ENCODE measurements around the gene ZNF385B. TPM values are rescaled to one million over a fixed set of nuclear protein-coding genes. Genes with fewer than 3 reads are reported as not detected.
A peak's percentile ranks its signal among the peaks of the same experiment; 100 is the strongest.

ZNF385B gene
- polyA plus RNA-seq, 1 of the 3 experiments (the other 2 are of a cell fraction), result 0.16 TPM

- Histone ChIP-seq H3K27ac (ENCODE audit: low read depth in 2 of 2, low read length in 1 of 2) (no peak overlapping the region), H3K9ac (no peak overlapping the region), H2AFZ (ENCODE audit: low read depth) (peak overlapping the region; percentile 26; the same call in 1 of the 2 replicates), H3K4me3 (ENCODE audit: low read depth in 2 of 2, low read length in 1 of 2) (no peak overlapping the region), H3K9me2 (no peaks in the 10 kb centered on the region), H3F3A (replicated peaks; ENCODE audit: insufficient read depth) (no peaks in the 10 kb centered on the region), H3K36me3 (replicated peaks in 1 of 2; ENCODE audit: control insufficient read depth in 1 of 2, insufficient read depth in 2 of 2, low read length in 1 of 2) (no peaks in the 10 kb centered on the region), H3K4me1 (ENCODE audit: control insufficient read depth in 1 of 2, insufficient read depth in 2 of 2, low read depth in 1 of 2, low read length in 1 of 2) (no peaks in the 10 kb centered on the region), H3K79me2 (ENCODE audit: insufficient read depth) (no peaks in the 10 kb centered on the region), H4K20me1 (ENCODE audit: insufficient read depth) (no peaks in the 10 kb centered on the region), H3K9me3 (no peaks in the 10 kb centered on the region), H3K27me3 (ENCODE audit: insufficient read depth) (no peaks in the 10 kb centered on the region), H3K4me2 (no peak overlapping the region)
- TF ChIP-seq CHD2 (IDR thresholded peaks at IDR 0.05; ENCODE audit: low read length, partially characterized antibody) (no peak), USF2 (IDR thresholded peaks at IDR 0.05; ENCODE audit: borderline replicate concordance, low read depth, low read length) (no peak), GATA2 (CRISPR knock-in tag; IDR thresholded peaks at IDR 0.05) (0 out of 2 replicates have a peak, but pooled peaks have one; percentile 16), TAF1 (IDR thresholded peaks at IDR 0.05; ENCODE audit: borderline replicate concordance, low read depth, low read length) (no peak), USF1 (IDR thresholded peaks at IDR 0.05; ENCODE audit: borderline replicate concordance, low read depth) (no peak), ZBTB33 (IDR thresholded peaks at IDR 0.05; ENCODE audit: borderline replicate concordance, low read depth) (no peak), EP300 (IDR thresholded peaks at IDR 0.05; ENCODE audit: borderline replicate concordance in 1 of 2, low read depth in 1 of 2, low read length in 1 of 2) (no peak)
- 78% methylated on average over 5 of the region's 5 CpGs for WGBS (ENCODE audit: low lambda C conversion rate)
- ChIA-PET POLR2A (no interaction called here), CTCF (interaction anchor here (1.0 to 2.9 kb wide), 3 partner anchors 323 to 984 kb away, joined by 5 to 10 read pairs (median 9); no protein-coding TSS in a partner anchor)
- DNase-seq, result no peak
These were observed 115.7 kb downstream of the ZNF385B start for GRCh38 chr2:179745635-179746256.

- Histone ChIP-seq H3K4me2 (no peak overlapping the region), H3K9ac (no peak overlapping the region), H4K20me1 (ENCODE audit: insufficient read depth) (no peaks in the 10 kb centered on the region), H3K4me3 (ENCODE audit: low read depth in 2 of 2, low read length in 1 of 2) (no peak overlapping the region), H3K9me2 (no peaks in the 10 kb centered on the region), H3K27ac (ENCODE audit: low read depth in 2 of 2, low read length in 1 of 2) (no peak overlapping the region), H3K27me3 (ENCODE audit: insufficient read depth) (no peaks in the 10 kb centered on the region), H3K36me3 (replicated peaks in 1 of 2; ENCODE audit: control insufficient read depth in 1 of 2, insufficient read depth in 2 of 2, low read length in 1 of 2) (no peaks in the 10 kb centered on the region), H3F3A (replicated peaks; ENCODE audit: insufficient read depth) (no peaks in the 10 kb centered on the region), H3K79me2 (ENCODE audit: insufficient read depth) (no peaks in the 10 kb centered on the region), H2AFZ (ENCODE audit: low read depth) (no peak overlapping the region), H3K4me1 (ENCODE audit: control insufficient read depth in 1 of 2, insufficient read depth in 2 of 2, low read depth in 1 of 2, low read length in 1 of 2) (no peaks in the 10 kb centered on the region), H3K9me3 (no peaks in the 10 kb centered on the region)
- CTCF ChIA-PET, result interaction anchor here (0.9 to 1.4 kb wide), 2 partner anchors 323 to 983 kb away, joined by 3 to 6 read pairs; no protein-coding TSS in a partner anchor
- 77% methylated on average over 5 of the region's 5 CpGs for WGBS (ENCODE audit: low lambda C conversion rate)
- no peak for DNase-seq
- TF ChIP-seq TAF1 (IDR thresholded peaks at IDR 0.05; ENCODE audit: borderline replicate concordance, low read depth, low read length) (no peak), EP300 (IDR thresholded peaks at IDR 0.05; ENCODE audit: borderline replicate concordance in 1 of 2, low read depth in 1 of 2, low read length in 1 of 2) (no peak), SIN3A (IDR thresholded peaks at IDR 0.05; ENCODE audit: borderline replicate concordance, low read depth, low read length) (no peak), MEF2A (IDR thresholded peaks at IDR 0.05; ENCODE audit: borderline replicate concordance, low read depth) (no peak), GATA2 (CRISPR knock-in tag; IDR thresholded peaks at IDR 0.05) (no peak)
- POLR2A ChIA-PET, result no interaction called here
These were observed 117.0 kb downstream of the ZNF385B start for GRCh38 chr2:179744401-179744800.
